GM12872 (cell line): ENCODE data around the gene PIK3R3.

Experiments
- TF ChIP-seq, protein P1 (sequence below): IDR thresholded peaks from 3 replicates; pipeline ENCODE4 v1.5.1; 2011; ENCODE audit warnings: low read depth, mild to moderate bottlenecking, low read length, moderate library complexity; ENCODE audit not compliant: insufficient read depth

The PIK3R3 gene

DNA sequence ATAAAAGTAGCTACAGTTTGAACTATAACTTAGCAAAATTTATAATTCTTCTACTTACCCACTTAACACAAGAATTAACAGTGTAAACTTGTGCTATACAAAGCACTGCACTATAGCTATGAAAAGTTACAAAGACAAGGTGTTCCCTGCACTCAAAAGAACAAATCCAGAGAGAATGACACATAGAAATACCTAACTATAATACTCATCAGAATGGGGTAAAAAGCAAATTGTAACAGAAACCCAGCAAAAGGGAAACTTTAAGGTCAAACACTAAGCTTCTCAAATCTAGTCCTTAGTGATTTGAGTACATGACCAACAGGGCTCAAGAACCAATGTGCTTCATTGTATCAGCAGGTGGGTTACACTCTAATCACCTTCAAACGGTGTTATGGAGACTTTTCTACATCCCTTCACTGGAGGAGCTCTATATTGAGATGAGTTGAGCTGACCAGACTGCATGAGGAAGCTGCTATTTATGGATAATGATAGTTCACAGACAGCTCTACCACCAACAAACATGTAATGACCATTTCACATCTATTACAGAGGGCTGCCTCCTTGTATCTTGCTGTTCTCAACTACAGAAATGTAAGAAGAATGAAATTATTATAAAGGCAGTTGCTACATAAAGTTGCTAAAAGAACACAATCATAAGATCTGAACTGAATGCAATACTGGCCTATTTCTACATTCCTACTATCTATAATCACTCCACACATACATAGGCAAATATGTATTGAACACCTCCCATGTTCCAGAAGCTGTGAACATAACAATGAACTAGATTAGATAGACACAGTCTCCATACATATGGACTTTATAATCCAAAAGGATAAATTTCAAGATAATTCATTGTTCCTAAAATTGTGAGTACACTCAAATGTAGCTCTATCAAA, 47.6 kb downstream of the PIK3R3 start:
- TF ChIP-seq, protein P1, sequence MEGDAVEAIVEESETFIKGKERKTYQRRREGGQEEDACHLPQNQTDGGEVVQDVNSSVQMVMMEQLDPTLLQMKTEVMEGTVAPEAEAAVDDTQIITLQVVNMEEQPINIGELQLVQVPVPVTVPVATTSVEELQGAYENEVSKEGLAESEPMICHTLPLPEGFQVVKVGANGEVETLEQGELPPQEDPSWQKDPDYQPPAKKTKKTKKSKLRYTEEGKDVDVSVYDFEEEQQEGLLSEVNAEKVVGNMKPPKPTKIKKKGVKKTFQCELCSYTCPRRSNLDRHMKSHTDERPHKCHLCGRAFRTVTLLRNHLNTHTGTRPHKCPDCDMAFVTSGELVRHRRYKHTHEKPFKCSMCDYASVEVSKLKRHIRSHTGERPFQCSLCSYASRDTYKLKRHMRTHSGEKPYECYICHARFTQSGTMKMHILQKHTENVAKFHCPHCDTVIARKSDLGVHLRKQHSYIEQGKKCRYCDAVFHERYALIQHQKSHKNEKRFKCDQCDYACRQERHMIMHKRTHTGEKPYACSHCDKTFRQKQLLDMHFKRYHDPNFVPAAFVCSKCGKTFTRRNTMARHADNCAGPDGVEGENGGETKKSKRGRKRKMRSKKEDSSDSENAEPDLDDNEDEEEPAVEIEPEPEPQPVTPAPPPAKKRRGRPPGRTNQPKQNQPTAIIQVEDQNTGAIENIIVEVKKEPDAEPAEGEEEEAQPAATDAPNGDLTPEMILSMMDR = no peak

DNA sequence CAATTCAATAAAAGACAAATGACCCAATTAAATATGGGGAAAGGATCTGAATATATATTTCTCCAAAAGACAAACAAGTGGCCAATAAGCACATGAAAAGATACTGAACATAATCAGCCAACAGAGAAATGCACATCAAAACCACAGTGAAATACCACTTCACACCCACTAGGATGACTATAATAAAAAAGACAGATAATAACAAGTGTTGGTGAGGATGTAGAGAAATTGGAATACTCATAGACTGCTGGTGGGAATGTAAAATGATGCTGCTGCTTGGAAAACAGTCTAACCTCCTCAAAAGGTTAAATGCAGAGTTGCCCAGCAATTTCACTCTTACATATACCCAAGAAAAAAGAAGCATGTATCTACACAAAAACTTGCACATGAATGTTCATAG, 48.9 kb downstream of the PIK3R3 start:
- TF ChIP-seq, protein P1 = no peak

DNA sequence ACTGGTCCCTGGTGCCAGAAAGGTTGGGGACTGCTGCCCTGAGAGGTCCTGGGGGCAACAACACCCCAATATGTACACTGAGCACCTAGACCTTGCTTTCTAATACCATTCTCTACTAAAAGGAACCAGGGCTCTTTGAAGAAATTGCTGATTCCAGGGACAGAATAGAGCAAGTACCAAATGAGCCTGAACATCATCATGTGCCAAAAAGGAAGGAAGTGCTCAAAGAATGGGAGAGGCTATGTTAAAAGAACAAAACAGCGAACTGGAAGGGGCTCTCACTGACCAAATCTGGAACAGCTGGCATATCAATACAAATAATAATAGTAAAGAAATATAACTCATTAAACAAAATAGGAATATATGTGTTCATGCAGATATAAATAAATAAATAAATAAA, 50.8 kb downstream of the PIK3R3 start:
- TF ChIP-seq, protein P1 = no peak

DNA sequence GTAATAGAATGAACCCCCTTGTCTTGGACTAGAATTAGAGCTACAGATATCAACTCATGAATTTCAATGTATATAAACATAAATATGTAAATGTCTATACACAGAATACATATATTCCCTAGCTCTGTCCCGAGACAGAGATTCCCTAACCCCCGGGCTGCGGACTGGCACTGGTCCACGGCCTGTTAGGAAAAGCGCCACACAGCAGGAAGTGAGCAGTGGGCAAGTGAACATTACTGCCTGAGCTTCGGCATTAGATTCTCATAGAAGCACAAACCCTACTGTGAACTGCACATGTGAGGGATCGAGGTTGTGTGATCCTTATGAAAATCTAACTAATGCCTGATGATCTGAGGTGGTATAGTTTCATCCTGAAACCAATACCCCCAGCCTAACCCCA, 51.2 kb downstream of the PIK3R3 start:
- TF ChIP-seq, protein P1 = no peak

DNA sequence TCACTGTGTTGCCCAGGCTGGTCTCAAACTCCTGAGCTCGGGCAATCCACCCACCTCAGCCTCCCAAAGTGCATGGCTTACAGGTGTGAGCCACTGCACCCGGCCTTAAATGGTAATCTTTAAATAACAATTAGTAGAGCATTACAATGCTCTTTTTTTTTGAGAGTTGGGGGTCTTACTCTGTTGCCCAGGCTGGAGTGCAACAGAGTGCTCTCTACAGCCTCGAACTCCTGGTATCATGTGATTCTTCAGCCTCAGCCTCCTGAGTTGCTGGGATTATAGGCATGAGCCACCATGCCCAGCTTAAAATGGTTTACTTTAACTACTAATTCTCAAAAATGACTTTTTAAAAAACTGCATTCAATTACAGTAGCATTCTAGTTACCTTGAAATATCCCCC, 52.2 kb downstream of the PIK3R3 start:
- TF ChIP-seq, protein P1 = no peak

DNA sequence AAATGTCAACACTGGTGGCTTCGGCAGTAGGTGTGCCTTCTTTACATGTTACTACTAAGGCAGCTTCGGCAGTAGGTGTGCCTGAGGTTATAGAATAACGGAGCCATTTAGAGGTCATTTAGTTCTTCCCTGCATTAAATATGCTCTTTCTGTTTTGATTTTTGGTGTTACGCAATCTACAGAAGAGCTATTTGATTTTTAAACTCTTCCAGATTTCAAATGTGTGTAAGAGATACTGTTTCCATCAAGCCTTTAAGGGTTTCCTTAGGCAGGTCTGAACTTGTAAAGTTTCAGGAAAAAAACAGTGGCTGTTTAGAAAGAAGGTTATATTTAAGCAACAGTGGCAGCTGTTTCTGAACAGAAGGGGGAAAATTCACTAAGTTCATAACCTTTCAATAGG, 54.8 kb downstream of the PIK3R3 start:
- TF ChIP-seq, protein P1 = no peak

DNA sequence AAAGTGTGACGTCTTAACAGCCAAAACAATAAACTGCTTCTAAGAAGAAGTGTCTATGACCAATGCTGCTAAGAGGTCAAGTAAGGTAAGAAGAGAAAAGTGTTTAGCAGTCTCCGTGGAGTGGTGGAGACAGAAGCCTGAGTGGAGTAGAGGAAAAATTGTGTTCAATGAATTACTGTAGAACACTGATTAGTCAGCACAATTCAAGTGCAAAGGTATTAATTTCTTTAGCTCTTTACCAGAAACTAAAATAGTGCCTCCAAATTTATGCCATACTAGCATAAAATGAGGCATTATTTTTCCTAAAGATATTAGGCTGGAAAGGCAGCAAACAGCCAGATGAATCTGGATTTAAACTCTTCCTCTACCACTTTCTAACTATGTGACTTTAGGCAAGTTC, 56.1 kb downstream of the PIK3R3 start:
- TF ChIP-seq, protein P1 = no peak
